HS-5 (cell line): ENCODE results near the gene ZNF808.
A peak's percentile ranks its signal among the peaks of the same experiment; 100 is the strongest.
"Not testable (repeated sequence)": the region's sequence is repeated elsewhere in the genome, so short reads cannot be mapped to it uniquely, and the experiment has no call there.

ENCODE experiments used
- DNase-seq: peaks from one replicate; pipeline ENCODE4 v3.0.0-alpha.2; 2012; ENCODE audit warnings: low read depth

The ZNF808 gene

DNA sequence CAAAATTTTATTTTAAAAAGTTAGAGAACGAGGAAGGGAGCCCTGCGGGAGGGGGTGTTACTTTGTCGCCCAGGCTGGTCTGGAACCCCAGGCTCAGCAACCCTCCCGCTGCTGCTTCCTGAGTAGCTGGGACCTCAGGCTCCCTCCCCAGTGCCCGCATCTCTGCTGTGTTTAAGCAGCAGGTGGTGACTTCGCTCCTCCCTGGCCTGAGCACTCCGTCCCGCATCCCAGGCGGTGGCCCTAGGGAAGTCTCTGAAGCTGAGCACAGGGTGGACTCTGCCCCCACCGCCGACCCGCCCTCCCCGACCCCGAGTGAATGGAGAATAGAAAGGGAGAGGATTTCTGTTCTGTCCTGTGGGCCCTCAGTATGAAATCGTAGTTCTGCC, 73.2 kb downstream of the ZNF808 start:
- DNase-seq = no peak

DNA sequence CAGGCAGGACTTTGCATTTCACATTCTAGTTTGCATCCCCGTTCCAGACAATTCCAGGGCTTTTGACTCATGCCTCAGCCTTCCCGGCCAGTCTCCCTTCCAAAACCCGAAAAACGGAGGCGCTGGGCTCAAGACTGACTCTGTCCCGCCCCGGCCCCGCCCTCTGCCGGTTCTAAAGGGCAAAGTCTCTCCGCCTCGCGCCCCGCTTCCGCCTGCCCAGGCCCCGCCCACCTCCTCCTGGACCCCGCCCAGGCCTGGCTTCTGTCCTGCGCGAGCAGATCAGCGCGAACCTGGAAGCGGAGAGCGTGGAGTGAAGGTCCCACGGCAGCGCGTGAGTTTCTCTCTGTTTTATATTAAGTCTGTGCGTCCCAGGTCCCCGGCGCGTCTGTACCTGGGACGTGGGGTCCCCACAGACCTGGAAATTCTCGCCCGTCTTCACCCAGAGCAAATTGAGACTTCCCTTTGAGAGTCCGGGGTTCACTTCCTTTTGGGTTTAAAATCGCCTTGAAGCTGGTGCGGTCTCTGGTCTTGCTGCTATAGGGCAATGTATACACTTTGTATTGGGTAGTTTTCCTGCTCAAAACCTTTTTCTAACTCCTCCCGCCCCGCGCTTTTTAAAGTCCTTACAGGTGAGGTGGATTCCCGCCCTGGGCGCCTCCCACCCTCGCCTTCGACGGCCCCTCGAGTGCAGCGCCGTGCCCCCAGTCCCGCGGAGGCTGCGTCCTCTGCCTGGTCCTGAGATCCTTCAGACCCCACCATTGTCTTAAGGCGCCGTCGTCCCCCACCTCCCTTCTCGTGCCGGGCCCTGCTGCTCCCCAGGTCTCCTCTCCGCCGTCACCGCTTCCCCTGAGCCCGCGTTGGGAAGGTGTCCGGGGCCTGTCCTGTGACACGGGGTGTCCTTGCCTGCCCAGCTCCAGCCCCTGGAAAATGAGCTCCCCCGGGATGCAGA, 73.8 kb downstream of the ZNF808 start:
- DNase-seq = peak; percentile 41

DNA sequence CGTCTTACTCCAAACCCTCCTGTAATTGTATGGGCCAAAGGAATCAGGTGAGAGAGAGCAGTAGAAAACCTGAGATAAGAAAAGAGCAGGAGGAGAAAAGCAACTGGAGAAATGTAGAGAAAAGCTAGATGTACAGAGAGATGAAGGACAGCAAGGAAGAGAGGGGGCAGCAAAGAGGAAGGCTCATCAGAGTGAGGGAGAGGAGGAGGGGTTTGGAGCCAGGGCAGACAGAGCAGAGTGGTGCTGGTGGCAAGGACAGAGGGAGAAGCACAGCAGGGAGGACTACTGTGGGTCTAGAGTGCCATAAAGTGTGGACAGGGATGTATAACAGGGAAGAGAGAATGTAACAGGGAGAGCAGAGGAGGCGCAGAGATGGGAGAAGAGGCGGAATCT, 74.5 kb downstream of the ZNF808 start:
- not testable (repeated sequence) for DNase-seq

DNA sequence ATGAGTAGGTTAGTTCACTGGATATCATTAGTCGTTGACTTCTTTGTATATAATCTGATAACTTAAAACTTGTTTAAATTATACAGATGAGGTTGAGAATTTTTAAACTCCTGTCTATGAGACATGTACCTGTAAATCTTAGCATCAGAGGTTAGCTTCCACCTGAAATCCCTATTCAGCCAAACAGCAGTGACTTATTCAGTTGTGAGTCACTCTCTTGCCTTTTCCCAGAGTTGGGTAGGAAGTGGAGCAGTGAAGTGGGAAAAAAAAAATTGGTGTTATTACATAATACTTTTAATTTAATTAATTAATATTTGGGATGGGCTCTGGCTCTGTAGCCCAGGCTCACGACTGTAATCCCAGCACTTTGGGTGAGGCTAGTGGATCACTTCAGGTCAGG, 75.5 kb downstream of the ZNF808 start:
- no peak for DNase-seq

DNA sequence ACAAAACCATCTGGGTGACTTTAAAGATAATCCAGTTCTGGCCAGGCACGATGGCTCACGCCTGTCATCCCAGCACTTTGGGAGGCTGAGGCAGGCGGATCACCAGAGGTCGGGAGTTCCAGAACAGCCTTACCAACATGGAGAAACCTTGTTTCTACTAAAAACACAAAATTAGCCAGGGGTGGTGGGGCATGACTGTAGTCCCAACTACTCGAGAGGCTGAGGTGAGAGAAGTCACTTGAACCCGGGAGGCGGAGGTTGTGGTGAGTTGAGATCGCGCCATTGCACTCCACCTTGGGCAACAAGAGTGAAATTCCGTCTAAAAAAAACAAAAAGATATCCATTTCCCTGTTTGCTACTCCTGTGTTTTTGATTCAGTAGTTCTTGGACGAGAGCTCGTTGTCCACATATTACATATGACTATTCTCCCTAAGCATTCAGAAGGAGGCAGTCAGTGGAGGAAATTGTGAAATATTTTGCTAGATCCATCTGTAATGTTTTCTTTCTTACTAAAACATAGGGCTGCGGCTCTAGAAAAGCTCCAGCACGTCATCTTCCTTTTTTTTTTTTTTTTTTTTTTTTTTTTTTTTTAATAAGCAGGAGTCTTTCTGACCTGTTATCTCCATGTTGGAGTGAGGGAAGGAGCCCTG, 76.2 kb downstream of the ZNF808 start:
- DNase-seq = no peak
